Endothelial cell (in vitro differentiated cells): Measurements from ENCODE around the gene EXOC5. TPM values are rescaled to one million over a fixed set of nuclear protein-coding genes. Genes with fewer than 3 reads are reported as not detected.

ENCODE experiments used
- DNase-seq: peaks from one replicate; pipeline ENCODE4 v3.0.0; 2021; ENCODE audit warnings: low spot score
- H3K27ac Mint-ChIP-seq: one replicate; pipeline ENCODE4 v1.8.0; 2021; ENCODE audit warnings: mixed read lengths, inconsistent platforms; ENCODE audit not compliant: unreplicated experiment
- H3K27me3 Mint-ChIP-seq: one replicate; pipeline ENCODE4 v1.8.0; 2021; ENCODE audit warnings: mild to moderate bottlenecking, moderate library complexity, mixed read lengths, inconsistent platforms; ENCODE audit not compliant: unreplicated experiment
- H3K36me3 Mint-ChIP-seq: one replicate; pipeline ENCODE4 v1.8.0; 2021; ENCODE audit warnings: mild to moderate bottlenecking, low read depth, mixed read lengths, inconsistent platforms; ENCODE audit not compliant: unreplicated experiment
- H3K4me1 Mint-ChIP-seq: one replicate; pipeline ENCODE4 v1.8.0; 2021; ENCODE audit warnings: mild to moderate bottlenecking, mixed read lengths, inconsistent platforms; ENCODE audit not compliant: unreplicated experiment
- H3K4me3 Mint-ChIP-seq: one replicate; pipeline ENCODE4 v1.8.0; 2021; ENCODE audit warnings: mild to moderate bottlenecking, mixed read lengths, inconsistent platforms; ENCODE audit not compliant: unreplicated experiment
- H3K9me3 Mint-ChIP-seq: one replicate; pipeline ENCODE4 v1.8.0; 2021; ENCODE audit warnings: mixed read lengths, inconsistent platforms; ENCODE audit not compliant: unreplicated experiment
- CTCF ChIP-seq: fragments of 200-600 bp; sonication (generic); IDR thresholded peaks from one replicate; pipeline ENCODE4 v1.5.0; 2021; ENCODE audit warnings: antibody characterized with exemption; ENCODE audit not compliant: unreplicated experiment
- total RNA-seq: library from RNA; stranded (reverse); fragmentation: NEBNext Ultra II Directional; extraction: Animal tissue kit (Norgen Biotek cat#: 25700); gene quantifications from one replicate; pipeline ENCODE4 v1.2.1, GENCODE V29; 2021; ENCODE audit not compliant: unreplicated experiment

Gene EXOC5
- total RNA-seq, 1 donor from 2014 or later = 131 TPM

GRCh38 chr14:57299511-57299910 lies 30.8 kb upstream of the EXOC5 start:
- Mint-ChIP-seq H3K36me3 (no peaks in the 10 kb centered on the region), H3K27ac (no peak overlapping the region), H3K9me3 (no peaks in the 10 kb centered on the region), H3K27me3 (no peaks in the 10 kb centered on the region), H3K4me1 (peaks cover 7% of the 10 kb centered on the region), H3K4me3 (no peak overlapping the region)
- no peak for TF ChIP-seq CTCF
- no peak for DNase-seq

- Mint-ChIP-seq H3K9me3 (no peaks in the 10 kb centered on the region), H3K36me3 (no peaks in the 10 kb centered on the region), H3K4me3 (no peak overlapping the region), H3K4me1 (peaks cover 7% of the 10 kb centered on the region), H3K27ac (no peak overlapping the region), H3K27me3 (no peaks in the 10 kb centered on the region)
- TF ChIP-seq CTCF = no peak
- DNase-seq = no peak
Measured at GRCh38 chr14:57297852-57298251, 29.1 kb upstream of the EXOC5 start.

GRCh38 chr14:57295239-57295638 lies 26.5 kb upstream of the EXOC5 start:
- Mint-ChIP-seq H3K4me1 (peaks cover 7% of the 10 kb centered on the region), H3K4me3 (no peak overlapping the region), H3K9me3 (no peaks in the 10 kb centered on the region), H3K27ac (no peak overlapping the region), H3K27me3 (no peaks in the 10 kb centered on the region), H3K36me3 (peaks cover 1% of the 10 kb centered on the region)
- DNase-seq = no peak
- no peak for TF ChIP-seq CTCF

GRCh38 chr14:57293866-57294837 lies 25.4 kb upstream of the EXOC5 start:
- DNase-seq = no peak
- TF ChIP-seq CTCF = peak; percentile 48
- H3K27me3 Mint-ChIP-seq = no peaks in the 10 kb centered on the region
- H3K9me3 Mint-ChIP-seq = no peaks in the 10 kb centered on the region
- peaks cover 2% of the 10 kb centered on the region for H3K4me1 Mint-ChIP-seq
- peaks cover 9% of the 10 kb centered on the region for H3K36me3 Mint-ChIP-seq
- H3K4me3 Mint-ChIP-seq = no peak overlapping the region
- no peak overlapping the region for H3K27ac Mint-ChIP-seq
